PC-3 (cell line): Measurements from ENCODE around the gene TANGO6. TPM values are rescaled to one million over a fixed set of nuclear protein-coding genes. Genes with fewer than 3 reads are reported as not detected.

Source experiments
- ATAC-seq: fragments of 200-7000 bp; cut with Tn5 transposase; 2 replicates; pipeline ENCODE4 v1.9.1; 2020; ENCODE audit warnings: mild to moderate bottlenecking, moderate library complexity
- BruUV-seq: library from RNA; stranded (reverse); fragments of 400-500 nt; replicated peaks from 2 replicates; lab custom pipeline; 2021; lab: Mats Ljungman, UMichigan
- CTCF ChIA-PET: fragments of 300-600 bp; sonication (Branson Sonifier 250); formaldehyde crosslinking; loops from one replicate; lab custom pipeline; 2022; ENCODE audit warnings: antibody characterized with exemption; lab: Charles Lee
- POLR2A ChIA-PET: fragments of 300-600 bp; sonication (Branson Sonifier 250); formaldehyde crosslinking; loops from one replicate; lab custom pipeline; 2022; ENCODE audit warnings: antibody characterized with exemption; ENCODE audit not compliant: unreplicated experiment; lab: Charles Lee
- DNase-seq: peaks from one replicate; pipeline ENCODE4 v3.0.0-alpha.2; 2015
- H2AFZ ChIP-seq: fragments of 300-600 bp; sonication (generic); 2 replicates; pipeline ENCODE4 v1.6.0; 2016; ENCODE audit warnings: antibody characterized with exemption, low read length
- H3F3A ChIP-seq: fragments of 300-600 bp; sonication (generic); one replicate; pipeline ENCODE4 v1.6.0; 2017; ENCODE audit warnings: antibody characterized with exemption, low read length, control low read depth, mild to moderate bottlenecking; ENCODE audit not compliant: unreplicated experiment
- H3K27ac ChIP-seq: fragments of 300-600 bp; sonication (generic); 2 replicates; pipeline ENCODE4 v1.5.1; 2016; ENCODE audit warnings: mild to moderate bottlenecking, low read length
- H3K27me3 ChIP-seq: fragments of 300-600 bp; sonication (generic); 2 replicates; pipeline ENCODE4 v1.6.1; 2016; ENCODE audit warnings: low read length, mixed read lengths
- H3K36me3 ChIP-seq: fragments of 300-600 bp; sonication (generic); 2 replicates; pipeline ENCODE4 v1.6.1; 2016; ENCODE audit warnings: low read depth, mixed run types, low read length, mixed read lengths
- H3K4me1 ChIP-seq: fragments of 300-600 bp; sonication (generic); 2 replicates; pipeline ENCODE4 v1.5.1; 2016; ENCODE audit warnings: low read length; ENCODE audit not compliant: insufficient read depth
- H3K4me2 ChIP-seq: fragments of 300-600 bp; sonication (generic); 2 replicates; pipeline ENCODE4 v1.6.0; 2016; ENCODE audit warnings: low read length
- H3K4me3 ChIP-seq: fragments of 300-600 bp; sonication (generic); 2 replicates; pipeline ENCODE4 v1.5.1; 2016; ENCODE audit warnings: mild to moderate bottlenecking, low read length, mixed read lengths
- H3K79me2 ChIP-seq: fragments of 300-600 bp; sonication (generic); 2 replicates; pipeline ENCODE4 v1.6.1; 2017; ENCODE audit warnings: low read length, mixed read lengths
- H3K9ac ChIP-seq: fragments of 300-600 bp; sonication (generic); 2 replicates; pipeline ENCODE4 v1.6.0; 2016; ENCODE audit warnings: mild to moderate bottlenecking, low read length
- H3K9me2 ChIP-seq: fragments of 300-600 bp; sonication (generic); replicated peaks from 2 replicates; pipeline ENCODE4 v1.6.1; 2016; ENCODE audit warnings: mixed run types, low read length, mixed read lengths
- H3K9me3 ChIP-seq: fragments of 300-600 bp; sonication (generic); 2 replicates; pipeline ENCODE4 v1.6.1; 2016; ENCODE audit warnings: low read length, mixed read lengths
- H4K20me1 ChIP-seq: fragments of 300-600 bp; sonication (generic); 2 replicates; pipeline ENCODE4 v1.6.1; 2016; ENCODE audit warnings: low read length, mixed read lengths
- EZH2 ChIP-seq: fragments of 300-600 bp; sonication (generic); IDR thresholded peaks from one replicate; pipeline ENCODE4 v1.6.1; 2017; ENCODE audit warnings: antibody characterized with exemption, mild to moderate bottlenecking, low read length; ENCODE audit not compliant: unreplicated experiment
- EZH2phosphoT487 ChIP-seq: fragments of 300-600 bp; sonication (generic); IDR thresholded peaks from 2 replicates; pipeline ENCODE4 v1.6.1; 2018; ENCODE audit warnings: mild to moderate bottlenecking, antibody characterized with exemption, low read length, borderline replicate concordance
- intact Hi-C: fragments of 100-400 bp; cut with micrococcal nuclease; formaldehyde crosslinking; loops from 2 replicates; pipeline ENCODE4 v1.9.0; 2023
- total RNA-seq: library from RNA; depleted of rRNA; stranded (reverse); fragments of >200 nt; gene quantifications from 2 replicates; pipeline ENCODE4 v1.2.3, GENCODE V29; 2014
- TF ChIP-seq, protein P1 (sequence below): fragments of 300-600 bp; sonication (generic); conservative IDR thresholded peaks from 2 replicates; pipeline ENCODE4 v1.5.1; 2017; ENCODE audit warnings: antibody characterized with exemption, low read depth, mild to moderate bottlenecking, low read length

Gene TANGO6
- total RNA-seq, 1 experiment from 2014 or later = 9.4 TPM

DNA sequence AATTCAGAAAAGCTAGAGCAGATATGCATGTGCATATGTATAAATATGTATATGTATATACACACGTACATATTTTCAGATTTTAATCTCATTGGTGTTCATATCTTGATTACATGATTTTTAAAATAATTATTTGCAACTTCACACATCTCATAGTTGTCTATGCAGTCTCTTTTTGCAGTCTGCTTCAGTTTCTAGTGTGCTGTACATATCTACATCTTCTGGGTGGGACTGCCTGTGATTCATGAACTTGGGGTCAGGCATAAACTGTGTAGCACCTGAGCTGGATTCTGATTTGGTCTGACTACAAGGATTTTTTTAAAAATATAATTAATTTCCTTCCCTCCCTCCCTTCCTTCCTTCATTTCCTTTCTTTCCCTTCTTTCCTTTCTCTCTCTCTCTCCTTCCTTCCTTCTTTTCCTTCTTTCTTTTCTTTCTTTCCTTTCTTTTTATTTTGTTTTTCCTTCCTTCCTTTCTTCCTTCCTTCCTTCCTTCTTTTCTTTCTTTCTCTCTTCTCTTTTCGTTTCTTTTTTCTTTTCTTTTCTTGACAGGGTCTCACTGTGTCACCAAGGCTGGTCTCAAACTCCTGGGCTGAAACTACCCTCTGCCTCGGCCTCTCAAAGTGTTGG is 96.5 kb downstream of the TANGO6 start:
- no peak overlapping the region for H3K4me3 ChIP-seq
- H4K20me1 ChIP-seq = no peaks in the 10 kb centered on the region
- ATAC-seq (no peak), DNase-seq (no peak)
- H2AFZ ChIP-seq = no peak overlapping the region
- H3F3A ChIP-seq = no peaks in the 10 kb centered on the region
- ChIA-PET CTCF (no interaction called here), POLR2A (no interaction called here)
- no peak overlapping the region for H3K27ac ChIP-seq
- no peaks in the 10 kb centered on the region for H3K9me2 ChIP-seq
- intact Hi-C loops = no loop called here
- H3K4me2 ChIP-seq = no peak overlapping the region
- H3K27me3 ChIP-seq = no peaks in the 10 kb centered on the region
- peaks cover 8% of the 10 kb centered on the region for H3K36me3 ChIP-seq
- no peaks in the 10 kb centered on the region for H3K79me2 ChIP-seq
- H3K4me1 ChIP-seq = no peaks in the 10 kb centered on the region
- TF ChIP-seq EZH2 (no peak), EZH2phosphoT487 (no peak)
- TF ChIP-seq, protein P1, sequence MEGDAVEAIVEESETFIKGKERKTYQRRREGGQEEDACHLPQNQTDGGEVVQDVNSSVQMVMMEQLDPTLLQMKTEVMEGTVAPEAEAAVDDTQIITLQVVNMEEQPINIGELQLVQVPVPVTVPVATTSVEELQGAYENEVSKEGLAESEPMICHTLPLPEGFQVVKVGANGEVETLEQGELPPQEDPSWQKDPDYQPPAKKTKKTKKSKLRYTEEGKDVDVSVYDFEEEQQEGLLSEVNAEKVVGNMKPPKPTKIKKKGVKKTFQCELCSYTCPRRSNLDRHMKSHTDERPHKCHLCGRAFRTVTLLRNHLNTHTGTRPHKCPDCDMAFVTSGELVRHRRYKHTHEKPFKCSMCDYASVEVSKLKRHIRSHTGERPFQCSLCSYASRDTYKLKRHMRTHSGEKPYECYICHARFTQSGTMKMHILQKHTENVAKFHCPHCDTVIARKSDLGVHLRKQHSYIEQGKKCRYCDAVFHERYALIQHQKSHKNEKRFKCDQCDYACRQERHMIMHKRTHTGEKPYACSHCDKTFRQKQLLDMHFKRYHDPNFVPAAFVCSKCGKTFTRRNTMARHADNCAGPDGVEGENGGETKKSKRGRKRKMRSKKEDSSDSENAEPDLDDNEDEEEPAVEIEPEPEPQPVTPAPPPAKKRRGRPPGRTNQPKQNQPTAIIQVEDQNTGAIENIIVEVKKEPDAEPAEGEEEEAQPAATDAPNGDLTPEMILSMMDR = no peak
- H3K9ac ChIP-seq = no peak overlapping the region
- BruUV-seq = no TSS peak
- H3K9me3 ChIP-seq = no peaks in the 10 kb centered on the region

DNA sequence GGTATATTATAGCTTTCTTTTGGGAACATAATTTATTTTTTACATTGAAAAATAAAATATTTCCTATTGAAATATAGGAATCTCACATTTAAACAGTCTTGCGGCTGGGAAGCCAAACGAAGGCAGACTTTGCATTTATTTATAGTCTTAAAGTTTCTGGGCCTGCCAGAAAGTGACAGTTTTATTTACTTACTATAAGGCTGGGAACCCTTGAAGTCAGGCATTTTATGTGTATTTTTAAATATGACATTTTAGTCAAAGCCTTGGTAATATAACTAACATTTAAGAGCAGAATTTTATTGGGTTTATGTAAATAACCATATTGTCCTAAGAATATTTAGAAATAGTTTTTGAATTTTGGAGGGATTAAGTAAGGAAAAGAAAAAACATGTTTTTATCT is 97.5 kb downstream of the TANGO6 start:
- intact Hi-C loops = no loop called here
- Histone ChIP-seq H3K4me3 (no peak overlapping the region), H3F3A (no peaks in the 10 kb centered on the region), H3K4me2 (no peak overlapping the region), H3K9me3 (no peaks in the 10 kb centered on the region), H3K9me2 (no peaks in the 10 kb centered on the region), H4K20me1 (no peaks in the 10 kb centered on the region), H3K36me3 (peaks cover 8% of the 10 kb centered on the region), H2AFZ (no peak overlapping the region), H3K4me1 (no peaks in the 10 kb centered on the region), H3K27me3 (no peaks in the 10 kb centered on the region), H3K9ac (no peak overlapping the region), H3K27ac (no peak overlapping the region), H3K79me2 (no peaks in the 10 kb centered on the region)
- no peak for TF ChIP-seq EZH2phosphoT487
- TF ChIP-seq, protein P1 = no peak
- TF ChIP-seq EZH2 = no peak
- DNase-seq (no peak), ATAC-seq (peak; percentile 38)
- ChIA-PET POLR2A (no interaction called here), CTCF (interaction anchor here (0.7 kb wide), 1 partner anchor 189 kb away, joined by 4 read pairs; no protein-coding TSS in a partner anchor)
- BruUV-seq = no TSS peak

DNA sequence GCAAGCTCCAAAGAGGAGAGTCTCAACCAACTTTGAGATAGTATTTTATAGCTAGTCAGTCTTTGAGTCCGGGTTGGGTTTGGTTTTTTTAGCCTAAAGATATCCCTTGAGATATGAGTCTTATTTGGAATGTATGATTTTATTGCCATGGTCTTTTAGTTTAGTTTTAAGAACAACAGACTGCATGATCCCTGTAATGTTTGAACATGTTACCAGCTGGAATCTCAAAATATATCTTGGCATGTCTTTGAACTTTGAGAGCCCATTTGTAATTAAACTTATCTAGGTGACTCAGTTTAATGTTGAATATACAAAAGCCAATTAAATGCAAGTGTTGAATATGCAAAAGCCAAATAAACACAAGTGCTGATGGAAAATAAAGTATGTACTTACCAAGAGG is 100.6 kb downstream of the TANGO6 start:
- H3K4me1 ChIP-seq = no peaks in the 10 kb centered on the region
- no peak overlapping the region for H3K27ac ChIP-seq

More for the DNA sequence above, 100.6 kb downstream of the TANGO6 start:
- Histone ChIP-seq H3K79me2 (no peaks in the 10 kb centered on the region), H3K9me2 (no peaks in the 10 kb centered on the region), H3F3A (no peaks in the 10 kb centered on the region), H3K36me3 (peaks cover 8% of the 10 kb centered on the region), H4K20me1 (no peaks in the 10 kb centered on the region), H3K27me3 (no peaks in the 10 kb centered on the region), H2AFZ (no peak overlapping the region), H3K9ac (no peak overlapping the region), H3K9me3 (no peaks in the 10 kb centered on the region), H3K4me2 (no peak overlapping the region), H3K4me3 (no peak overlapping the region)
- ATAC-seq = no peak
- POLR2A ChIA-PET = no interaction called here
- DNase-seq = no peak
- TF ChIP-seq EZH2phosphoT487 (no peak), EZH2 (no peak)
- TF ChIP-seq, protein P1 = no peak
- BruUV-seq = no TSS peak
- intact Hi-C loops = no loop called here
- CTCF ChIA-PET = no interaction called here
